Activated T-cell treated with anti-CD3 and anti-CD28 coated beads, Interleukin-2, amount 50 U/mL, for 1 hour (primary cell): ENCODE data around the gene UBE4B.

Experiments
- DNase-seq: peaks from one replicate; pipeline ENCODE4 v3.0.0-alpha.2; 2020

UBE4B gene

DNA sequence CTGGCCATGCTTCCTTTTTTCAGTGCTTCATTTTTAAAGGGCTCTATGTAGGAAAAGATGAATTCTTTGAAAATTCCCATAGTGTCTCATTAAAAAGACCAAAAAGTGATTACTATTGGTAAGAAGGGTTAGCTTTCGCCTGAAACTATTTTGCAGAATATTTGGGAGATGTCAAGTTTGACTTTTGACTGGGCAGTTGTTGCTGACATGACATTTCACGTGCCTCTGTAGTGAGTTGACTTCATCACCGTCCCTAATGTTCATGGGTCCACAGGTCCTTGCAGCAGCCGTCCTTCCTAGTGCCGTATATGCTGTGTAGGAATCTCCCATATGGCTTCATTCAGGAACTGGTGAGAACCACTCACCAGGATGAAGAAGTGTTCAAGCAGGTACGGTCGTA is 88.9 kb downstream of the UBE4B start:
- DNase-seq = no peak

DNA sequence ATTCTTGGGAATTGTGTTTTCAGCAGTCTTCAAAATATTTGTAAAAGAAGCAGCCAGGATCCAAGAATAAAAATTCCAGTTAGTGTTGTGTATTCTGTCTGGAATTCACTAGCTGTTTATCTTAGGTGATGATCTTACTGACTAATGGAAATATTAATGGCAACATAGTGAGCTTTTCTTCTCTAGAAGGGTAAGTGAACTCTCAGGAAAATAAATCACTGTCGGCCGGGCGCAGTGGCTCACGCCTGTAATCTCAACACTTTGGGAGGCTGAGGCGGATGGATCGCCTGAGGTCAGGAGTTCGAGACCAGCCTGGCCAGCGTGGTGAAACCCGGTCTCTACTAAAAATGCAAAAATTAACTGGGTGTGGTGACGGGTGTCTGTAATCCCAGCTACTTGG is 90.2 kb downstream of the UBE4B start:
- no peak for DNase-seq

DNA sequence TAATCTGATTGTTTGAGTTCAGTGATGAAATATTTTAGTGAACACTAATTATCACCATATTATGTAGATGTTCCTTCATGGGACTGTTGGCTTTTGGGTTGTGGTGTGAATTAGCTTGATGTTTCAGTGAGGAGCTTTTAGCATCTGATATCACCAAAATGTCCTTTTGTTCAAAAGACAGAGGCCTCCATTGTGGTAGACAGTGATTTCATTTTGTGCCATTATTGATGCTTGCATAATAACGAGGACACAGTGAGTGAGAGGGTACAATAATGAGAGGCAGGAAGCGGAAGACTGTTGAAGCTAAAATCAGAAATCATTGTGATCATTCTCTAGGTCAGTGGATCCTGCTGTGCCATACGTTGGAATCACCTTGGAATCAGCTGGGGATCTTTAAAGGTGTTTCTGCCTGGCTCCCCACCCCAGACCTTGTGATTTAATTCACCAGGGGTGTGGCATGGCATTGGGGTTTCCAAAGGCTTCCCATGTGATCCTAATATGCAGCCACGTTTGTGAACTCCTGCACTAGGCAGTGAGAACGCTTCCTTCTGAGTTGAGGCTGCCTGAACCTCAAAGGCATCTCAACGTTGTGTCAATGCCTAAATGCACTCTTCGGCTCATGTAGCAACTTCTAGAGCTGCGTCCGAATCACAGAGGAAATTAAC is 95.5 kb downstream of the UBE4B start:
- DNase-seq = no peak

DNA sequence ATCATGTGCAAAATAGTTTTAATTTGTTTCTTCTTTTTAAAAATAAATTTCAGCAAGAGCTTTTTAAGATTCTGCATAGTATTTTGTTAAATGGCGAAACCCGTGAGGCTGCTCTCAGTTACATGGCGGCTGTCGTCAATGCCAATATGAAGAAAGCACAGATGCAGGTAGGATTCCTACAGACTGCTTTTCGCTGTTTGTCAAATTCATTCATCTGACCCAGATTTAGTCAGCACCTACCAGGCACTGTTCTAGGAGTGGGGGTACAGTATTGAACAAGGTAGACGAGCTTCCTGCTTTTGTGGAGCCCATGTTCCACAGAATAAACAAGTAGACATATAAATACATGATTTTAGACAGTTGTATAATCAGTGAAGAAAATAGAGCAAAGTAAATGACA is 99.6 kb downstream of the UBE4B start:
- no peak for DNase-seq

DNA sequence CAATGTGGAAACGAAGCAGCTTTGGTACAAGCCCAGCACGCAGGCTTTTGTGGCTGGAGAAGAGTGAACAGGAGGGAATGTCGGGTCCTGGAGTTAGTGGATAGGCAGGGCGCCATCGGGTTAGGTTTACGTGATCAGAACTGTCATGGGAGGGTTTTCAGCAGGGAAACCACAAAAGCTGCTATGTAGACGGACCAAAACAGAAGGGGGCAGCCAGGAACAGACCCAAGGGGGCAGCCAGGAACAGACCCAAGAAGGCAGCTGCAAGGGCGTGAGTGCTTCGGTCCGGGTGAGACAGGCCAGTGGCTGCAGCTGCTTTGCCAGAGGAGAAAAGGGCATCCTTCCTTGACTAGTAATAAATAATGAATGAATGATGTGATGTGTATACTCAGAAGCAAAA is 100.1 kb downstream of the UBE4B start:
- no peak for DNase-seq

DNA sequence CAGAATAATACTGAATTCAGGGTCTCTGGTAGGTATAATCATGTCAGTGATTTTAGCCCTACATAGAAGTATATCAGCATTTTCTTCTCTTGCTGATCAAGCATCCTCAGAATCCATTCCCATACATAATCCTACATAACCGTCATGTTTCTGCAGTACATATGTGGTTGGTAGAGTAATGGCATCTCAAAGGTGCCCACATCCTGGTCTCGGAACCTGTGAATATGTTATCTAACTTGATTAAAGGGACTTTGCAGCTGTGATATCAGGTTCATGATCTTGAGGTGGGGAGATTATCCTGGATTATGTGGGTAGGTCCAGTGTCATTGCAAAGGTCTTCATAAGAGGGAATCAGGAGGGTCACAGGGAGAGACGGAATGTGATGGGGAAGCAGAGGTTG is 108.2 kb downstream of the UBE4B start:
- DNase-seq = no peak

DNA sequence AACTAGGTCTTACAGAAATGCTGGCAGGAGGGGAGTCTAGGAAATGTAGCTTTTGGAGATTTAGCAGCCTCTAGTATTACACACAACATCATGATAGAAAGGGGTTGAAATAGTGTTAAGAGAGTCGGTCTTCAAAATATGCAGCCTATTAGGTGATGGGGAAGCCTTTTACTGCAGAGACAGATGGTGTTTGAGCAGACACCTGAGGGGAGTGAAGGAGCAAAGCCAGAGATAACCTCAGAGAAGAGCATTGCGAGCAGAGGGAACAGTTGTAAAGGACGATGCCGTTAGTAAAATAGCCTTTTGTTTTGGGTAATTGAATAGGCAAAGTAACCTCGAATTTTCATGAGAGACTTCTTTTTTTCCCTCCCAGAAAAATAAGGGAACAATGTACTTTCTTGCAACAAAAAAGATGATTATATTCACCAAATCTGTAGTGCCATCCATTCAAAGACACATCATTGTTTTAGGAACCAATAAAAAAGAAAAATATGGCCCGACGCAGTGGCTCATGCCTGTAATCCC is 111.3 kb downstream of the UBE4B start:
- no peak for DNase-seq

DNA sequence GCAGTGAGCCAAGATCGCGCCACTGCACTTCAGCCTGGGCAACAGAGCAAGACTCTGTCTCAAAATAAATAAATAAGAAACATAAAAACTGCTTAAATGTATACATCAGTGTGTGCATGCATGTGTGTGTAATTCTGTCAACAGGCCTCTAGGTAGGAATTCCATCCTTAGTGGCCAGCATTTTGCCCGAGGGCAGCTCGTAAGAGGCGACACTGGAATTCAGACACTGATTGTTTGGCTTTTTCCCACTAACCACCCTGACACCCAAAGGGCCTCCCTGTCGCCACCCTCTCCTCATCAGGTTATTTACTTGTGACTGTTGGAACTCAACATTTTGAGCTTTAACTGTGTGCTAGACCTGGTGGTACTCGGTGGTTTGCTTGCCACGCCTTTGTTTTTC is 113.6 kb downstream of the UBE4B start:
- DNase-seq = no peak

DNA sequence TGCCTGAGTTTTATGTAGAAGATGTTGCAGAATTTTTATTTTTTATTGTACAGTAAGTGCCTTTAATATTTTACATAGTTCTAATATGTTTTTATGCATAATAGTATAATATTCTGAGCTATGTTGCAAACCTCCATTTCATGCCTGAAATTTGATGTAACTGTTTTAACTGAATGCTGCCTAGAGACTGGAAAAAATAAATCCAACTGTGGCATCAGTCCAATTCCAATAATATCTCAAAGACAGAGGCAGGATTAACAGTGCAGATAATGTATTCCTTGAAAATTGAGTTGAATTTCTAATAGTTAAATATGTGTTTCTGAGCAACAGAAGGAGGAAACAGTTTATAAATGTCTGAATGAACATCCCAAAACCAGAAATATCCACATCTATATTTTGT is 116.5 kb downstream of the UBE4B start:
- DNase-seq = no peak

DNA sequence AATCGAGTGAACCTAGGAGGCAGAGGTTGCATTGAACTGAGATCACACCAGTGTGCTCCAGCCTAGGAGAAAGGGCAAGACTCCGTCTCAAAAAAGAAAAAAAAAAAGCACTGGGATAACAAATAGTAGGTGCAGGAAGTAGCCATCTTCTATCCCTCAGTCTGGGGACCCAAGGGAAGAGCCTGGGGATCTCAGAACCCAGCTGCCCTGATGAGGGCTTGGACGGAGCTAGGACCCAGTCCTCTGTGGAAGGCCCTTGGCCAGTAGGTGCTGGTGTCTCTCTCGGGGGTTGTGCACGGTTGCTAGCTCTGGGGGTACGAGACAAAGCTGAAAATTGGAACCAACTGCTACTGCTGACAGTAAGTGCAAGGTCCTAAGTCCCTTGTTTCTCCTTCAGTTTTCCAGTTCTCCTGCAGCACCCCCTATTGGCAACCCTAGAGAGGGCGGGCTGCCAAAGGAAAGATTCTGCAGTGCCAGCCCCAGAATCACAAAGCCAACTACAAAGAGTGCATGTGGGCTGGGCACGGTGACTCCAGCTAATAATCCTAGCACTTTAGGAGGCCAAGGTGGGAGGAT is 120.0 kb downstream of the UBE4B start:
- DNase-seq = peak; percentile 22

DNA sequence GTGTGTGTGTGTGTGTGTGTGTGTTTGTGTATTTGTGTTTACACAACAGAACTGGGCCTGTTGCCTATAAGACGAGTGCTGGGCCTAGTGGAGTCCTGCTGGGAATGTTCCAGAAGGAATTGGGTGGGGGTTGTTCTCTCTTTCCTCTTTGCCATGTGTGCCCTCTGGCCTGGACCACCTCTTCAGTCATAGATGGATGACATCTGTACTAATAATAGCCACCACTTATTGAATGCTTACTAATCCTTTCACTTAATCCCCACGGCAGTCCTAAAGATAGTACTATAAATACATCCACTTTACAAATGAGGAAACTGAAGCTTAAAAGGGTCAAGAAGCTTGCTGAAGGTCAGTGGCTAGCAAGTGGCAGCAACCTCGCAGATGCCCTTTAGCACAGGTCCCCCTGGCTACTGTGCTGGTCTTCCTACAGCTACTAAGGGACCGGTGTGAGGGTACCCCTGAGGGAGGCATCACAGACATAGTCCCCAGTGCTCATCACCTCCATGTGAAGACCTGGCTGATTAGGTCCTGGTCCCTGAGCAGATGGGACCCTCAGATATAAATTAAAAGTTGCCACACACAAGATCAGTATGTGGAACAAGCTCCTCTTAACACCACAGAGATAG is 122.4 kb downstream of the UBE4B start:
- DNase-seq = no peak

DNA sequence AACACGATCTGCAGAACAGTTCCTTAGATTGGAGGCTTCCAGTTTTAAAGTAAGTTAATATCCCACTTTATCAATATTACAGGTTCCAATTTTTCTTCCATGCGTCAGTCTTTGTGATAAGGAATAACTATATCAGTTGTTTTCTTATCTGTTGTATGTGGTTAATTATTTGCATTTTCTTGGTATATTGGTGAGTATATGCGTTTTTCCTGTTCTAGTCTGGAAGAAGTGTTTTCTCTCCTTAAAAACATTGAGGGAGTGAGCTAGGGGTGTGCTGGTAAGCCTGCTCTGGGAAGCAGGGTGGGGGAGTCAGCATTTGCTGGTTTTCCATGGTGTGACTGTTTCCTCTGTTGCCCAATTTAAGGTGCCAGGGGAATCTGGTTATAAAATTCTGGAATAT is 127.4 kb downstream of the UBE4B start:
- no peak for DNase-seq

DNA sequence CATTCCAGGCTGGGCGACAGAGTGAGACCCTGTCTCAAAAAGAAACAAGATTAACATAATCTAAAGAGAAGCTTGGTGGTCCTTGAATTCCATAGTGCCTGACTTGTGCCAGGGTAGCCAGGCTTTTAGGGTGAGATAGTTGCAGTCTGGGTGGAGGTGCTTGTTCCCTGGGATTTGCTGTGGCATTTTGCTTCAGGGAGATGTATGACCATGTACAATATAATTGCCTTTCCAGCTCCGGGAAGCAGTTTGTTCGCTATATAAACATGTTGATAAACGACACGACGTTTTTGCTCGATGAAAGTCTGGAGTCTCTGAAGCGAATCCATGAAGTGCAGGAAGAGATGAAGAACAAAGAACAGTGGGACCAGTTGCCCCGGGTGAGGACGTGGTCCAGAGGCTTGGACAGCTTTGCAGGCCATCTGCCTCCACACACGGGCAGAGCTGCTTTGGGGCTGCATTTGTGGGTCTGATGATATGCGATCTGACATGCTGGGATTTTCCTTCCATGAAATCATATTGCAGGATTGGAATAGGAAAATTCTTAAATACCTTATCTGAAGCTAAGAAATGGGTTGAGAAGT is 128.2 kb downstream of the UBE4B start:
- no peak for DNase-seq

DNA sequence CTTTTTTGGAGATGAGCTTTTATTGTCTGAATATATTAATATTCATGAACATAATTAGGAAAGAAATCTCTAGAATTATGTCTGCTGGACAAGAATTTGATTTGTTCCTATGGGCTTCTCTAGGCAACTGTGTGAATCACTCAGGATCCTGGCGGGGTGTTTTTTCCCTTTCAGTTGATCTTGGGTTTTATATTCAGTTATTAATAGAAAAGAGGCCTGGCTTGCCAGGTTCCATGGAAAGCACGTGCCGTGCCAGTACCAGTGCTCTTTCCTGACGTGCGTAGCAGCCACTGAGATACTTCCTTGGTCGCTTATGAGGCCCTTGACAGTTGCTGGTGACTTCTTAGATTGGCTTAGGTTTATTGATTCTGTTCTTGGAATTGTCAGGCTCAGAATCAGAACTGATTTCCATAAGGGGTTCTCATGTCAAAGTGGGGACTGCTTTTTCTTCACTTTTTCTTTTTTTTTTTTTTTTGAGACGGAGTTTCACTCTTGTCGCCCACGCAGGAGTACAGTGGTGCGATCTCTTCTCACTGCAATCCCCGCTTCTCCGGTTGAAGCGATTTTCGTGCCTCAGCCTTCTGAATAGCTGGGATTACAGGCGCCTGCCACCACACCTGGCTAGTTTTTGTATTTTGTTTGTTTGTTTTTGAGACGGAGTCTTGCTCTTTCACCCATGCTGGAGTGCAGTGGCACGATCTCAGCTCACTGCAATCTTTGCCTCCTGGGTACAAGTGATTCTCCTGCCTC is 129.0 kb downstream of the UBE4B start:
- DNase-seq = no peak

DNA sequence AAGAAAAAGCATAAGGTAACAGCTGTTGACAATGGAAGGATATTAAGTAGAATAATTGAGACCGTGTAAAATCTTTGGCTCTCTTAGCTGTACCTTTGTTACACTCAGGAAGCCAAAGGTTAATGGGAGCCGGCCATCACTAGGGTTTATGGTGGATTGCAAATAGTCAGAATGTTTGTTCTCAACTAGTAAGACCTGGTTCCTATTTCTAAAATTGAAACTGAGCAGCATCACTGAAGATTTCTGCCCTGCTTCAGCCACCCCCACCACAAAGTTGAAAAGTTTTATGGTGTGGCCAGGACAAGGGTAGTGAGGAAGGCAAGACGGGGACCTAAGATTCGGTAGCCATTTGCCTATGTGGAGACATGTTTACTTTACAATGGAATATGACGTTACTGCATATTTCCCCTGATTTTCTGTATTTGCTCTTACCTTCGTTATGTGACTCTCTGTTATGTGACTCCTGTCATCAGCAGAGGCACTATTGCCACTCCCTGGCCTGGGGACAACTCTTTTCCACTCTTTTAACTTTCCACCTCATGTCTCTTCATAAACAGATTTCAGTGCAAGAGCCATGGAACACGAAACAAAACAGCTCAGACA is 136.3 kb downstream of the UBE4B start:
- no peak for DNase-seq

DNA sequence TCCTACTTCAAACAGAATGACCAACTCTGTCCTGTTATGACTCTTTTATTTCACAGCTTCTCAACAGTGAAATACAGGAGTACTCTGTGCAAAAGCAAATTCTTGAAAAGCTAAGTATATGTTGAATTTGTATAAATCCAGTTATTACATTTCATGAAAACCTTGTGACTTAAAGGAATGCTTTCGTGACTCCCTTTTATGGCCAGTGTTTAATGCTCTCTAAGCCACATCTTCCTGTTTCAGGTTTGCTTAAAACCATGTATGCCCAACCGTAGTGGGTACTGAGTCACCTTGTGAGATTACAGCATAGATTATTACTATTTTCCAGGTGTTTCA is 137.4 kb downstream of the UBE4B start:
- no peak for DNase-seq

DNA sequence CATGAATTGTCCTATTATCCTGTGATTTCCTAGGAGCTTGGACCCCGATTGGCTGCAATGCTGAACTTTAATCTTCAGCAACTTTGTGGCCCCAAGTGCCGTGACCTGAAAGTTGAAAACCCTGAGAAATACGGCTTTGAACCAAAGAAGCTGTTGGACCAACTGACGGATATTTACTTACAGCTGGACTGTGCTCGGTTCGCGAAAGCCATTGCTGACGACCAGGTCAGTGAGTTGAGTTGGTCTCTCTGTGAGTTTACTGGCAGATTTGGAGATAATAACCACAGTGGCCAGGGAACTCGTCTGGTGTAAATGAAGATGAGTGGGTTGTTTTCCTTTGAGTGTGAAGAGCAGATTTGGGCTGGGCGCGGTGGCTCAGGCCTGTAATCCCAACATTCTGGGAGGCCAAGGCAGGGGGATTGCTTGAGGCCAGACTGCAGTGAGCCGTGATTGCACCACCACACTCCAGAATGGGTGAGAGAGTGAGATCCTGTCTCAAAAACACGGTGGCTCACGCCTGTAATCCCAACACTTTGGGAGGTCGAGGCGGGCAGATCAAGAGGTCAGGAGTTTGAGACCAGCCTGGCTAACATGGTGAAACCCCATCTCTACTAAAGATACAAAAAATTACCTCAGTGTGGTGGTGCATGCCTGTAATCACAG is 138.5 kb downstream of the UBE4B start:
- DNase-seq = no peak

DNA sequence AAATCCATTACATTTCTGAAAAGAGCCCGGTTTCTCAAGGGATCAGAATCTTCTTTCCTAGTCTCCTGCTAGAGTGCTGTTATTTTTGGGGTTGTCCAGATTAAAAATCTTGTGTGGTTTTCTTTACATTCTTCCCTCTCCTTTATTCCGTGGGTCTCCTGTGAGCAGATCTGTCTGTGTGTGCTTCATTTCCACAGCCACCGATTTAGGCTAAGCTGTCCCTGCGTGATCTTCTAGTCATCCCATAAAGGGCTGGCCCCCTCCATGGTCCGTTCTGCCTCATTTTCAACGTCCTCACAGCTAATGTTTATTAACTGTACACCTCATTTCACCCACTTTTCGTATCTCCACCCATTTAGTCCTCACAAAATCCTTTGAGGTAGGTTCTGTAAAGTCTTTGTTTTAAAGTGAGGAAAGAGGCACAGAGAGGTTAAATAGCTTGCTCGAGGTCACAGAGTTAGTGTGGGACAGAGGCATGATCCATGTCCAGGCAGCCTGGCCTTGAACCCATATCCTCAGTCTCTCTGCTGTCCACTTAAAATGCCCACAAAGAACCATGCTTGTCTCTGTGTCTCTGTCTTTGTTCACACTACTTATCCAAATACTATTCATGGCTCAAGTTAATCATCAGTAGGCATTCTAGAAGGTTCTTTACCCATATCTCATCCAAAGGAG is 139.4 kb downstream of the UBE4B start:
- no peak for DNase-seq

DNA sequence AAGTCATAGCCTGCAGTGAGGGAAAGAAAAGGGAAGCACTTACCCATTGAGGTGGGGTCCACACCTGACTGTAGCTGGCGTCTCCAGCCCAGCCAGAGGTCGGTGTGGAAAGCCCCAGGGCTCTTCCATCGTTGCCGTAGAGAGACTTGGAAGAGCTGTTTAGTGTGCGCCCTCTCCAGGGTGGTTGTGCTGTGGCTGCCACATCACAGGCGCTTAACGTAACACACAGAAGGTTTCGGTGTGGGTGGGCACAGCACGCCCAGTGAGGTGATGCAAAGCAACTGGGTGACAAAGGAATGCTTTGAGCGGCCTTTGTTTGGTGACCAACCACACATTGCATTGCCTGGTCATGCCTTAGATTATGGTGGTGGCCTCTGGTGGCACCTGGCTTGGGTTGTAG is 140.8 kb downstream of the UBE4B start:
- DNase-seq = no peak

DNA sequence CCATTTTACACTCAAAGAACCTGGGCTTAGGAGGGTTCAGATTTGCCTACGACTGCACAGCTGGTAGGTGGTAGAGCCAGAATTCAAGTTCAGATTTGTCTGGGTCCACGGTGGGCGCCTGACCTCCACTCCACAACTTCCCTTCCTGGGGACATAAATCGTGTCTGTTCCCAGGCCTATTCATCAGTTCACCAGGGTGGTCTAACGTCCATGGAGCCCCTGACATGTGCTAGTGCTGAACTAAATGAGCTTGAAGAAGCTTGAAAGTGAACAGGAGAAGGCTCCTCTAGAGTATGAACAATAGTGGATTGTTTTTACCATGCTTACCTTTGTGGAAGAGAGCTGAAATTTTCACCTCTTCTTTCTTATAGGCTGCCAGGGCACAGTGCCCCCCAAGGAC is 145.1 kb downstream of the UBE4B start:
- no peak for DNase-seq

DNA sequence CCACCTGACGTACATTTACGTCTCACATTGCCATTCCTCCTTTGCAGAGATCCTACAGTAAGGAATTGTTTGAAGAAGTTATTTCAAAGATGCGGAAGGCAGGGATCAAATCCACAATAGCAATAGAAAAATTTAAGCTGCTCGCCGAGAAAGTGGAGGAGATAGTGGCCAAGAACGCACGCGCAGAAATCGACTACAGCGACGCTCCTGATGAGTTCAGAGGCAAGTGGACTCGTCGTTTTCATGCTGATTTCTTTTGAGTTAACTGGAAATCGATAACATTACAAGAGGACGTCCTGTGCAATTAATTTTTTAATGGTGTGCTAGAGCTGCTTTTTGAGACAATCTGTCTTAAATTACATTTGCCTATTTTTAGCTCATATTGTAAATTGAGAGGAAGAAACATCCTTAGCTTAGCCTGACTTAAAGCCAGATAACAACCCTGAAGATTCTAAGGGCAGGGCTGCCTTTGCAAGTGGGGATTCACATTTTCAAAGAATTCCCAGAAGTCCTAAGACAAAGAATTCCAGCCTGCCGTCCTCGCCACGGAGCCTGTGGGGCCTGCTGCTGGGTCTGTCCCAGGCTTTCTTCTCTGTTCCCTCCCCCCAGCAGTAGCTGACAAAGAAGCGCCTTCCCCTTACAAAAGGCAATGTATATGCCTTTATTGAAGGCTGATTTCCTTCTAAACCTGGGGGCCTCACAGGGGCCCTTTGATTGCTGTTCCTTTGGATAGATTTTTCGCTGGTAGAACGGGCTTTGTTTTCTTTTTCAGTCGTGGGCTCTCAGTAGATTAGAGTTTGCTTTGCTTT is 146.0 kb downstream of the UBE4B start:
- DNase-seq = no peak
